ENCODE results near the gene BCAS3.
"Not testable (repeated sequence)": the region's sequence is repeated elsewhere in the genome, so short reads cannot be mapped to it uniquely, and the experiment has no call there.

The BCAS3 gene

GRCh38 chr17:60934723-60935122 lies 257.1 kb downstream of the BCAS3 start:
- DNase-seq (ENCODE audit: low read depth in 3 of 3) = no peak

- DNase-seq (ENCODE audit: low read depth in 3 of 3) = not testable (repeated sequence)
Observed at GRCh38 chr17:60935991-60936390, 258.3 kb downstream of the BCAS3 start.

GRCh38 chr17:60939318-60939717 lies 261.7 kb downstream of the BCAS3 start:
- no peak for DNase-seq (ENCODE audit: low read depth in 3 of 3)

- DNase-seq (ENCODE audit: low read depth in 3 of 3) = no peak
Observed at GRCh38 chr17:60941028-60941427, 263.4 kb downstream of the BCAS3 start.

- DNase-seq (ENCODE audit: low read depth in 3 of 3) = no peak
Observed at GRCh38 chr17:60941571-60941970, 263.9 kb downstream of the BCAS3 start.

GRCh38 chr17:60944751-60945150 lies 267.1 kb downstream of the BCAS3 start:
- DNase-seq (ENCODE audit: low read depth in 3 of 3) = no peak

- no peak for DNase-seq (ENCODE audit: low read depth in 3 of 3)
Observed at GRCh38 chr17:60947100-60947499, 269.4 kb downstream of the BCAS3 start.

- DNase-seq (ENCODE audit: low read depth in 3 of 3) = no peak
Observed at GRCh38 chr17:60947543-60947942, 269.9 kb downstream of the BCAS3 start.

- no peak for DNase-seq (ENCODE audit: low read depth in 3 of 3)
Observed at GRCh38 chr17:60952747-60953146, 275.1 kb downstream of the BCAS3 start.

- no peak for DNase-seq (ENCODE audit: low read depth in 3 of 3)
Observed at GRCh38 chr17:60959011-60959410, 281.4 kb downstream of the BCAS3 start.

GRCh38 chr17:60959696-60960095 lies 282.0 kb downstream of the BCAS3 start:
- DNase-seq (ENCODE audit: low read depth in 3 of 3) = no peak

GRCh38 chr17:60960398-60961065 lies 282.9 kb downstream of the BCAS3 start:
- no peak for DNase-seq (ENCODE audit: low read depth in 3 of 3)

GRCh38 chr17:60964160-60964559 lies 286.5 kb downstream of the BCAS3 start:
- DNase-seq (ENCODE audit: low read depth in 3 of 3) = no peak

GRCh38 chr17:60968266-60968665 lies 290.6 kb downstream of the BCAS3 start:
- no peak for DNase-seq (ENCODE audit: low read depth in 3 of 3)

- DNase-seq (ENCODE audit: low read depth in 3 of 3) = no peak
Observed at GRCh38 chr17:60969500-60970037, 291.9 kb downstream of the BCAS3 start.

- no peak for DNase-seq (ENCODE audit: low read depth in 3 of 3)
Observed at GRCh38 chr17:60970741-60971140, 293.1 kb downstream of the BCAS3 start.

- peak in 1 of 3 experiments; percentile 8 for DNase-seq (ENCODE audit: low read depth in 3 of 3)
Observed at GRCh38 chr17:60971515-60972369, 294.1 kb downstream of the BCAS3 start.

GRCh38 chr17:60976861-60977260 lies 299.2 kb downstream of the BCAS3 start:
- not testable (repeated sequence) for DNase-seq (ENCODE audit: low read depth in 3 of 3)

GRCh38 chr17:60989379-60989778 lies 311.7 kb downstream of the BCAS3 start:
- DNase-seq (ENCODE audit: low read depth in 3 of 3) = no peak

GRCh38 chr17:60989846-60990245 lies 312.2 kb downstream of the BCAS3 start:
- DNase-seq (ENCODE audit: low read depth in 3 of 3) = no peak

GRCh38 chr17:60993497-60993896 lies 315.8 kb downstream of the BCAS3 start:
- DNase-seq (ENCODE audit: low read depth in 3 of 3) = no peak

- DNase-seq (ENCODE audit: low read depth in 3 of 3) = no peak
Observed at GRCh38 chr17:60995680-60996079, 318.0 kb downstream of the BCAS3 start.

- no peak for DNase-seq (ENCODE audit: low read depth in 3 of 3)
Observed at GRCh38 chr17:61000911-61001310, 323.3 kb downstream of the BCAS3 start.

Measured in stimulated activated CD4-positive, alpha-beta T cell treated with anti-CD3 and anti-CD28 coated beads, TNF-alpha, amount 100 ng/mL, for 4 hours (primary cell).